Left cardiac atrium (tissue), 4 donors: ENCODE measurements around the gene NUP62CL. TPM values are rescaled to one million over a fixed set of nuclear protein-coding genes. Genes with fewer than 3 reads are reported as not detected.

Experiments used
- ATAC-seq, 2 donors: fragments of 200-7000 bp; cut with Tn5 transposase; one replicate each; pipeline ENCODE4 v1.9.1; 2020; ENCODE audit warnings: mild to moderate bottlenecking in 2 of 2, moderate library complexity in 2 of 2
- DNase-seq: peaks from one replicate; pipeline ENCODE4 v3.0.0-alpha.2; 2020
- intact Hi-C, 2 donors: fragments of 100-400 bp; cut with DNase I; formaldehyde crosslinking; loops; one replicate each; pipeline versions ENCODE4 v1.14.1 to v1.15.1; 2022 to 2023
- total RNA-seq, 2 donors: library from RNA; stranded (reverse); fragmentation: NEBNext Ultra II Directional; extraction: Animal tissue kit (Norgen Biotek cat#: 25700); gene quantifications; one replicate each; pipeline ENCODE4 v1.2.1, GENCODE V29; 2021
- donor health status: DM: no; HTN: yes; CAD: no.
- donor health status: DM: no; HTN: yes; CAD: no; lungs with severe emphysema.
- donor health status: DM: yes; HTN: yes; CAD: no.
- donor health status: Dilated cardiomyopathy.

NUP62CL gene
- total RNA-seq, 2 donors from 2014 or later, result 0.29 to 1.3 TPM

DNA sequence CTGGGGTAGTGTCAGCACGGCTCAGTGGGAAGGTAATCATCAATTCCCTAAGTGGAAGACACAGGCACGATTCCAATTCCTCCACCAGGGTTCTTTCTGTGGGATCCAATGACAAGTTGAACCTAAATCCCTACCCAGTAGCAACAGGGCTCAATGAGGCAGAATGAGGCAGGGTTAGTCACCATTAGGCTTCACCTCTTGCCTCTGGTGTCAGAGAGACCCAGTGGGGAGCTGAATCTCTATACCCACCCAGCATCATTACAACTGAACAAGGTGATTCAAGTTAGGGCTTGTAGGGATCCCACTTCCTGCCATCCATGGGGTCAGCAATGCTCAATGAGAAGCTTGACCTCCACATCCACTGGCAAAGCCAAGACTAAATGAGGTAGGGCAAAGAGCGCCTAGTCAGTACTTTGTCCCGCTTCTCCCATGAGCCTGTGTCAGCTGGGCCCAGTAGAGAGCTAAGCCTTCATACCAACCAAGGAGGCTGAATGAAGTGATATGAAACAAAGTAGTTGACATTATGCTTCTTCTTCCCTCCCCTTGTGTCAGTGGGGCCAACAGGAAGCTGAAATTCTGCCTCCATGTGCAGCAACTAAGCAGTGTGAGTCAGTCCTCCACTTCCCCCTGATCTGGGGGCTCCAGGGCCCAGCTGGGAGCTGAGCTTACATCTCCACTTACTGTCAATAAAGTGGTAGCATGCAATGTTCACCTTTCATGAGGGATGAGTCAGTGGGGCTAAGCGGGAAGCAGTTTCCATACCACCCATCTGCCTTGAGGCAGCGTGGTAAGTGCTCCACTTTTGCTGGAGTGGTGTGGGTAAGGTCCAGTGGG lies 51.2 kb downstream of the NUP62CL start:
- no peak for DNase-seq
- intact Hi-C loops, result no loop called here
- ATAC-seq, result no peak

DNA sequence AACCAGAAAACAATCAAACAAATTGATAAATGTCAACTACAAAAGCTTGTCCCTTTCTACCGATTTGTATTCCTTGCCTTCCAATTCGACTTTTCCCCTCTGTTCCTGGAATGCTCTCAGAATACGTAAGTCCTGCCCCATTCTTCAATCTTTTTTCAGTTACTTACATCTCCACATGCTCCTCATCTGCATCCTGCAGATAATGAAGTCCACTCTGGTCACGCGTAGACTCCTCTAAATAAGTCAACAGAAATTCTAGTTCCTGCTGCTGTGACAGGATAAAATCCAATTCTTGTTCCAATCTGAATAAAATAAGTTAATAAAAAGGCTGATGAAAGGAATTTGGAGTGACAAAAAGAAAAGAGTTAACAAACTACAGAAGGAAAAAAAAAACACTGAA lies 53.2 kb downstream of the NUP62CL start:
- no peak for ATAC-seq
- DNase-seq, result no peak
- intact Hi-C loops, result no loop called here

DNA sequence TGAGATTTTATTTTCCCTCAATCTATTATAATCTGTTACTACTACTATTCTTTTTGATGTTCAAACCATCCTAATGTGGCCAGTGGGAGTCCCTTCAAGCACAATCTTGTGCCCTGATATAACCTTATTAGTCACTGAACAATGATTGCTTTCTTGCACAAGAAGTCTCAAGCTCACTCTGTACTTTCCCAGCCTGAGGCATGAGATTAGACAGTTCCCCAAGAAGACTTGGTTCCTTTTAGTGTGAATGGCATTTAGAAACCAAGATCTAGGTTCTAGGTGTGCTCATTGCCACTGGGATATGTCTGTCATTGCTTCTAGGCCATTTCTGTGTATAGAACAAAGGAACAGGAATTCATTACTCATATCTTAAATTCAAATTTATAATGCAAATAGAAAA lies 59.6 kb downstream of the NUP62CL start:
- intact Hi-C loops, result no loop called here
- DNase-seq, result no peak
- ATAC-seq, result no peak

DNA sequence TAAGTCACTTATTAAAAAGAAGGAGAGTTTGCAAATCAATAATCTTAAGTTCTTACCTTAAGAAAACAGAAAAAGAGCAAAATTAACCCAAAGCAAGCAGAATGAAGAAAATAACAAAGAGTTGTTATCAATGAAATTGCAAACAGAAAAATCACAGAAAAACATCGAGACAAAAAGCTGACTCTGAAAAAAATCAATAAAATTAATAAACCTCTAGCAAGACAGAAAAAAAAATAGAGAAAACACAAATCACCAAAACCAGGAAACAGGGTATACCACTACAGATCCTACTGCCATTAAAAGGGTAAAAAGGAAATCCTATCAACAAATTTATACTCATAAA lies 70.3 kb downstream of the NUP62CL start:
- intact Hi-C loops, result no loop called here
- ATAC-seq (no peak), DNase-seq (no peak)

DNA sequence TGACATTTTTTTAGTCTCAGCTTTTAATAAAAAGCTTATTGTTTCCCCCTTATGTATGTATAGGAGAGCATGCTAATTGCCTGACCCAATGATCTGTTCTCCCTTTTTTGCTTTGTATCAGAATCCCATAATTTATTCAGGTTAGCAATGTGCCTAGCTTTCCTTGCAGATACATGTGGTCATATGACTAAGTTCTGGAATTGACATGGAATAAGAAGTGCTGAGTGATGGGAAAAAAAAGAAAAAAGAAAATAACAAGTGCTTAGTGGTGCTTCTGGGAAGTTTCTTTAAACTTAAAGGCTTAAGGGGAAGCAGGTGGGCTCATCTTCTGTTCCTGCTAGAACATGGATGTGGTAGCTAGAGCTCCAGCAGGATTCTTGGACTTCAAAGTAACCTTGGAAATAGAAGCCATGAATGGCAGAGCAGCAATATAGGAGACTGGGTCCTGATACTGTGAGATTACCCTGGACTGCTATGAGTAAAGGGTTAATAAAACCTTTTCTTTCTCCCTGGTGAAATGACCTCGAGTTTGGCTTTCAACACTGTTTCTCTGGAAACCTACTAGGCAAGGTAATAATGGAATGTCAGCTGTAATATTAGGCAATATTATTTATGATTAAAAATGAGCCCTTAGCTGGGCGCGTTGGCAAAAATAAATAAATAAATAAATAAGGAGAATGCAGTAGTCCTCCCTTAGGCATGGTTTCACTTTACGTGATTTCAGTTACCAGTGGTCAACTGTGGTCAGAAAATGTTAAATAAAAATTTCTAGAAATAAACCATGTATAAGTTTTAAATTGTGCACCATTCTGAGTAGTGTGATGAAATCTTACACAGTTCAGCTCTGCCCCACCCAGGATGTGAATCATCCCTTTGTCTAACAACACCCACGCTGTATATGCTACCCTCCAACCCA lies 70.9 kb downstream of the NUP62CL start:
- DNase-seq, result no peak
- ATAC-seq, result no peak
- intact Hi-C loops, result no loop called here

DNA sequence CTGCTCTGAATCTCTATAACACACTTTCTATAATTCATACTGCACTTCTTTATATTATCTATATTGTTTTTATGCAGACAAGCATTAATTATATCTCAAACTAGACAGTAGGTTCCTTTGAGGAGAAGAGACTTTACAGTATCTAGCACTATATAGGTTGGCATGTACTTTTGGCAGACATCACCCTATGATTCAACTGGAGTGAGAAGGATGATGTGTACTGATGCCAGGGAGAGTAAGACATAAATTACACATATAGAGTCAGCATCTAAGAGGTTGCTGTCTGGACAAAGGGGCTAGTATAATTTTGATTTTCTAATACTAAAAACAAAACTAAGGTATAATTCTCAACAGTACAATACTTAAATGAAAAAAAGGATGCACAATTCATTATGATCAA lies 82.5 kb downstream of the NUP62CL start:
- no peak for ATAC-seq
- no peak for DNase-seq
- intact Hi-C loops, result no loop called here

DNA sequence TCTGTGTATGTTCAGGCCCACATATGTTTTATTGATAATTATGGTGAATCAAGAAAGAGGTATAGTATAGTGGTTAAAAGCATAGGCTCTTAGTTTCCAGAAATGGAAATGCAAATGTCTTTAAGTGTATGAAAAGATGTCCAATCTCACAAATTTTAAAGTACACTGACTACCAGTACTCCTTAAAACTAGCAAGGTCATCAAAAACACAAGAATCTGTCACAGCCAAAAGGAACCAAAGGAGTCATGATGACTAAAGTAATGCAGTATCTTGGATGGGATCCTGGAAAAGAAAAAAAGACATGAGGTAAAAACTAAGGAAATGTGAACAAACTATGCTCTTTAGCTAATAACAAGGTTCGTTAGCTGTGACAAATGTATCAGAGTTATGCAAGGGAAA lies 87.0 kb downstream of the NUP62CL start:
- DNase-seq (no peak), ATAC-seq (no peak)
- intact Hi-C loops, result no loop called here

DNA sequence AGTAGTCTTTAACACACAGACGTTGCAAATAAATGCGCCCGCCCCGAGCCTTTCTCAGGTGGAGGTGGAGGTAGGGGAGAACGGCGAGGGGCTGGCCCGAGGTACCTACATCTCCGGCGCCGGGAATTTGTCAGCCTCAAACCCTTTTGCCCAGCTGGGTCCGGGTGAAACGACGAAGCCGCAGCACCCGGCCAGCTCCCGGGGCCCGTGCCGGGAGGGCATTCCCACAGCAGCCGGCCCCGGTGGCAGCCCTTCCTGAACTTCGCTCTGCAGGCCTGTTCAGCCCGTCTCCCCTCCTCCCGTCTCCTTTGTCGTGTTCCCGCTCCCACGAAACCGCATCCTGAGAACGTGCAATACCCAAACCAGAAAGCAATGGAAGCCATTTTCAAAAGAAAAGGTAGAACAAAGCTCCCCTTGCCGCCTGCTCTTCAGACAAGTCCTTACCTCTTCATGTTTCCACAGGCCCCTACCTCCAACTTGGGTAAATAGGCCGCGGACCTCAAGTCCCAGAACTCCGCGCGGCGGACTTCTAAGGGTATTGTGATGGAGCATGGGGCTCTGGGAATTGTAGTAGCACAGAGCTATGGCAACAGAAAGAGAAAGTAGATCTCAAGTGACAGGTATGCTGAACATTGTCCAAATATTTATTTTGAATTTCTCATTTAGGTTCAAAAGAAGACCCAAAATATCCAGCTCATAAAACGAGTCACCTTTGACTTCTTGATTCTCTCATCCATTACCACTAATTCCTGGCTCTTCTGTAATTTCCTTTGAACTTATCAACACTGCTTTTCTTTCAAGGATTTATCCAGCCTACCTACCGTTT lies 87.7 kb downstream of the NUP62CL start, which contains the start of gene RBM41:
RBM41 (minus strand) TSS at position 501 of the 826 bp plus-strand sequence; CDS start at position 452, 49 bp downstream.
- ATAC-seq (peak; percentile 98 to 100), DNase-seq (peak; percentile 79)
- intact Hi-C loops, result no loop called here

DNA sequence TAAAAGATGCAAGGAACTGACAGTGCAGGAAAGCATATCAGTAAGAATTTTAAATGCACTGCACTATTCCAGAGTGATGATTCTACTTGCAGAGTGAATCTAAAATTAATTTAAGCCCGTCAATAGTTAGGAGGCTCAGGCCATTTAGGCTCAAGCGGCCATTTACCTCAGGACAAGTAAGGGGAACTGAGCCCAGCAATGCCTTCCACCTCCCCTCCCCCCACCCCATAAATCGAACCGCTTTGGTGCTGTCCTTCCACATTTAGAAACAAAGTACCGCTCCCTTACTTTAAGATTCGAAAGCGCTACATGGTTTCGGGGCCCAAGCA lies 88.3 kb downstream of the NUP62CL start:
- no peak for DNase-seq
- peak in 1 of 2 donors; percentile 9 for ATAC-seq
- intact Hi-C loops, result no loop called here

DNA sequence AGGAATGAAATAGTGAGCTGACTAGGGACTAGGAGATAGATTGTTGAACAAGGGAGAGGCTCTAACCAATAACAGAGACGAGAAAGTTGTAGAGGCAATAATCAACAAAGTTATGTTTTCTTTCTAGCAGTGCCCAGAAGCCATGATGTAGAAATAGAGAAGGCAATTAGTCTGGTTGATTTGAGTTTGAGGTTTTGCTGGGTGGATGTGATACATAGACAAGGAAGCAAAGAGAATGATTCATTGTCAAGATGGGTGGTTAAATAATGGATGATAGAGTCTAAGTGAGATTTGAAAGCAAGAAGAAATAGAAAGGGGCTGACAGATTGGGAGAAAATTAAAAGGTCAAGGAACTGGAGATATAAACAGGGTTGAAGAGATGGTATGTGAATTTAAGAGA lies 98.8 kb downstream of the NUP62CL start:
- ATAC-seq (no peak), DNase-seq (no peak)
- intact Hi-C loops, result no loop called here

DNA sequence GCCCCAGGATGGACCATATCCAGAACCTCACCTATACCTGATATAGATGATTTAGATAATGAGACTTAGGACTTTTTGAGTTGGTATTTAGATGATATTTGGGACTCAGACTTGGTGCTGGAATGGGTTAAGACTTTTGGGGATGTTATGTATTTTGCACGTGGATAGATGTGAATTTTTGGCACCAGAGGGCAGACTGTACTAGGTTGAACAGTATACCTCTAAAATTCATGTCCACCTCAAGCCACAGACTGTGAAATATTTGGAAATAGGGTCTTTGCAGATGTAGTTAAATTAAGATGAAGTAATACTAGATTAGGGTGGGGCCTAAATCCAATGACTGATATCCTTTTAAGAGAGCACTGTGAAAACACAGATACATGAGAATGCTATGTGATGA lies 103.3 kb downstream of the NUP62CL start:
- DNase-seq (no peak), ATAC-seq (no peak)
- intact Hi-C loops, result no loop called here

DNA sequence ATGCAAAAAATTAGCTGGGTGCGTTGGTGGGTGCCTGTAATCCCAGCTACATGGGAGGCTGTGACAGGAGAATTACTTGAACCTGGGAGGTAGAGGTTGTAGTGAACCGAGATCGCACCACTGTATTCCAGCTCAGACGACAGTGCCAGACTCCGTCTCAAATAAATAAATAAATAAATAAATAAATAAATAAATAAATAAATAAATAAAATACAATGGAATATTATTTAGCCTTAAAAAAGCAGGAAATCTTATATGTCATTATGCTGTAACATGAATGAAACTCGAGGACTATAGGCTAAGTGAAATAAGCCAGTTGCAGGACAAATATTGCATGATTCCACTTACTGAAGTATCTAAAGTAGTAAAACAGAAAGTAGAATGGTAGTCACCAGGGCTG lies 130.1 kb downstream of the NUP62CL start:
- ATAC-seq (no peak), DNase-seq (no peak)
- intact Hi-C loops, result no loop called here

Other genes with a start within 250 kb of the NUP62CL start
- gene MORC4, start 206.2 kb downstream of the NUP62CL start, total RNA-seq, result 1 to 10 TPM; 5.3 to 6.6 TPM
- 10 to 100 TPM in 1 of 2 donors, 1 to 10 TPM in 1; 9.2 to 11.0 TPM for gene RBM41, start 87.6 kb downstream of the NUP62CL start, total RNA-seq
- not detected for gene DNAAF6, start 178 bp upstream of the NUP62CL start, total RNA-seq
- gene FRMPD3, start 243.2 kb upstream of the NUP62CL start, total RNA-seq, result under 1 TPM; 0.08 to 0.15 TPM